ENCODE measurements around the gene MGAT5. TPM values are rescaled to one million over a fixed set of nuclear protein-coding genes. Genes with fewer than 3 reads are reported as not detected.
A peak's percentile ranks its signal among the peaks of the same experiment; 100 is the strongest.

Gene MGAT5
- total RNA-seq, 3 donors from 2014 or later (not counting 1 experiment from before 2014, with no cell fraction given): 39.7 to 58.2 (median 57.0) TPM

DNA sequence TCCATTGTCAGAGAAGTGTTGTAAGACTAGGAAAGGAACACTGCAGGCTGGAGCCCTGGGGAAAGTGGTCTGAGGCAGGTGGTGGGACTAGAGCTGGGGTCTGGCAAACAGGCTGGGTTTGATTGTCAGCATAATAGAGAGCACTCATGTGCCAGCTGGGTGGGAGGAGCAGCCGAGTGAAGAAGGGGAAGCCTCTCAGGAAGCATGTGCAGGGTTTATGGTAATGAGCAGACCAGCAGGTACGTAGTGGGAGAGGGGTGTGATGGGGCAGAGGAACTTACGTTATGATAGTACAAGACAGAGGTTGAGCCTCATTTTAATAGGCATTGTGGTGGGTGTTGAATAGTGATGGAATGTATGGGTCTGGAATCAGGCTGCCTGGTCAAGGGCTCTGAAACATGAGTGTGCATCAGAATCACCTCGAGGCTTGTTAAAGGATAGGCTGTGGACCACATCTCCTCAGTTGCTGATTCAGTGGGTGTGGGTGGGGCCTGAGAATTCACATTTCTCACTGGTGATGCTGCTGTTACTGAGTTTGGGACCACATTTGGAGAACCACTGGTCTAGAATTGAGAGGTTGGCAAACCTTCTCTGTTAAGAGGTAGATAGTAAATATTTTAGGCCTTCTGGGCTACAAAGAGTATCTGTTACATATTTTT lies 1.7 kb upstream of the MGAT5 start:
- H3K4me3 ChIP-seq (ENCODE audit: low read length): no peak overlapping the region
- H3K4me1 ChIP-seq (ENCODE audit: control insufficient read depth, insufficient read depth, low read length): peaks cover 44% of the 10 kb centered on the region
- WGBS (ENCODE audit: insufficient coverage): 41% methylated on average over 4 of the region's 4 CpGs
- no peak overlapping the region for H3K4me3 Mint-ChIP-seq
- peaks cover 36 to 58% of the 10 kb centered on the region in 2 donors for H3K4me1 Mint-ChIP-seq
- no peaks in the 10 kb centered on the region for H3K9me3 Mint-ChIP-seq
- H3K36me3 ChIP-seq (ENCODE audit: control insufficient read depth, insufficient read depth, low read length): peaks cover 5% of the 10 kb centered on the region
- intact Hi-C loops (cut with micrococcal nuclease): loop anchor here (5.0 kb wide), 1 partner anchor 35 kb away; no protein-coding TSS in a partner anchor
- peaks cover 7 to 15% of the 10 kb centered on the region in 2 donors for H3K27me3 Mint-ChIP-seq (ENCODE audit: low read depth in 2 of 2)
- no peak for DNase-seq
- no peaks in the 10 kb centered on the region for H3K27me3 ChIP-seq (ENCODE audit: control insufficient read depth, insufficient read depth, low read length)
- TF ChIP-seq, protein P1, sequence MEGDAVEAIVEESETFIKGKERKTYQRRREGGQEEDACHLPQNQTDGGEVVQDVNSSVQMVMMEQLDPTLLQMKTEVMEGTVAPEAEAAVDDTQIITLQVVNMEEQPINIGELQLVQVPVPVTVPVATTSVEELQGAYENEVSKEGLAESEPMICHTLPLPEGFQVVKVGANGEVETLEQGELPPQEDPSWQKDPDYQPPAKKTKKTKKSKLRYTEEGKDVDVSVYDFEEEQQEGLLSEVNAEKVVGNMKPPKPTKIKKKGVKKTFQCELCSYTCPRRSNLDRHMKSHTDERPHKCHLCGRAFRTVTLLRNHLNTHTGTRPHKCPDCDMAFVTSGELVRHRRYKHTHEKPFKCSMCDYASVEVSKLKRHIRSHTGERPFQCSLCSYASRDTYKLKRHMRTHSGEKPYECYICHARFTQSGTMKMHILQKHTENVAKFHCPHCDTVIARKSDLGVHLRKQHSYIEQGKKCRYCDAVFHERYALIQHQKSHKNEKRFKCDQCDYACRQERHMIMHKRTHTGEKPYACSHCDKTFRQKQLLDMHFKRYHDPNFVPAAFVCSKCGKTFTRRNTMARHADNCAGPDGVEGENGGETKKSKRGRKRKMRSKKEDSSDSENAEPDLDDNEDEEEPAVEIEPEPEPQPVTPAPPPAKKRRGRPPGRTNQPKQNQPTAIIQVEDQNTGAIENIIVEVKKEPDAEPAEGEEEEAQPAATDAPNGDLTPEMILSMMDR (IDR thresholded peaks at IDR 0.05): no peak
- no peaks in the 10 kb centered on the region for H3K36me3 Mint-ChIP-seq
- H3K27ac Mint-ChIP-seq: no peak overlapping the region
- peak in 1 of 3 donors; percentile 38 for ATAC-seq
- H3K27ac ChIP-seq (ENCODE audit: low read length): peak overlapping the region; percentile 39
- H3K9me3 ChIP-seq (ENCODE audit: control insufficient read depth, insufficient read depth, low read length): no peaks in the 10 kb centered on the region

DNA sequence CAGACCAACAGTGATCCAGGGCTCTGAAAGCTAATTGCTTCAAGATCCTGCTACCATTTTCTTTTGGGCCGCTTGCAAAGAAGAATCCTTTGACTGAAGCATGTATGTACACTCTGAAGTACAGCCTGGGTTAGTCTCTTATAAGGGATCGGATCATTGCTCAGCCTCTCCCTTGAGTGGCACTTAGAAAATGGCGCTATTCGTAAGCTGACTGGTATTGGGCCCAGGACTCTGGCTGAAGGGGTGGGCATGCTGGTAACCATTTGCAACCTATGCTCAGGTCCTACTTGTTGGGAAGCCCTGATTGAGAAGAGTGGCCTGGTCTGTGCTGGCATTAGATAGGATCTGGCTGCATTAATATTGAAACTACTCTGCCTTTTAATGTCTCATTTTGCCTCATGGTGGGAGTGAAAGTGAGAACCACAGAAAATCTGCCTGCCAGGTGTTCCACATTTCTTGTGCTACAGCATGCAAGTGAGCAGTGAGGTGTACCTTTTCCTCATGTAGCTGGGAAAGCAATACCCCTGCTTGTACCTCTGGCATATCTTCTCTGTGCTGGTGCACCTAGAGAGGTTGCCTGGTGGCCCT lies 661 bp upstream of the MGAT5 start:
- no peaks in the 10 kb centered on the region for H3K9me3 ChIP-seq (ENCODE audit: control insufficient read depth, insufficient read depth, low read length)
- H3K36me3 ChIP-seq (ENCODE audit: control insufficient read depth, insufficient read depth, low read length): peaks cover 5% of the 10 kb centered on the region
- no peak overlapping the region for H3K4me3 ChIP-seq (ENCODE audit: low read length)
- Mint-ChIP-seq H3K4me3 (no peak overlapping the region), H3K27me3 (ENCODE audit: low read depth in 2 of 2) (peaks cover 7 to 15% of the 10 kb centered on the region in 2 donors), H3K9me3 (no peaks in the 10 kb centered on the region), H3K27ac (no peak overlapping the region), H3K36me3 (no peaks in the 10 kb centered on the region), H3K4me1 (peaks cover 41 to 63% of the 10 kb centered on the region in 2 donors)
- WGBS (ENCODE audit: insufficient coverage): 92% methylated on average over 4 of the region's 4 CpGs
- intact Hi-C loops (cut with micrococcal nuclease): loop anchor here (5.0 kb wide), 1 partner anchor 36 kb away; no protein-coding TSS in a partner anchor
- DNase-seq: no peak
- ATAC-seq: no peak
- no peaks in the 10 kb centered on the region for H3K27me3 ChIP-seq (ENCODE audit: control insufficient read depth, insufficient read depth, low read length)
- peaks cover 51% of the 10 kb centered on the region for H3K4me1 ChIP-seq (ENCODE audit: control insufficient read depth, insufficient read depth, low read length)
- peak overlapping the region; percentile 39 for H3K27ac ChIP-seq (ENCODE audit: low read length)
- TF ChIP-seq, protein P1 (IDR thresholded peaks at IDR 0.05): no peak

DNA sequence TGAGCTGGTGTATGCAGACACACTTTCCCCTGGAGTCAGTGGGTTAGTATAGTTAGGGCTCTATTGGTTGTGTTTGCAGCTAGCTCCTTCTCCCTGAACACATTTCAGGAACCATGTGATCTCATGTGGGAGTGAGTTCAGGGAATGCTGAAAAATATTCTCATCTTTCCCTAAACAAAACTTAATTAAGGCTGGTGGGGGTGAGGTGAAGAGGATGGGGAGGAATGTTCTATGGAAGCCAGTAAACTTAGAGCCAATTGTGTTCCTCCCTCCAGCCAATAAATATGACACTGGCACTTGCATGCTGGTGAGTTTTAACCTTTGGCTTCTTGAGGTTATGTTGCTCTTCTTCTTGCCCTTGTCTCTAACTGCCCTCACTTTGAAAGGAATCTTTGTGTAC lies 952 bp downstream of the MGAT5 start:
- ATAC-seq: no peak
- Histone ChIP-seq H3K4me1 (ENCODE audit: control insufficient read depth, insufficient read depth, low read length) (peaks cover 59% of the 10 kb centered on the region), H3K4me3 (ENCODE audit: low read length) (no peak overlapping the region), H3K36me3 (ENCODE audit: control insufficient read depth, insufficient read depth, low read length) (peaks cover 5% of the 10 kb centered on the region), H3K27ac (ENCODE audit: low read length) (no peak overlapping the region), H3K27me3 (ENCODE audit: control insufficient read depth, insufficient read depth, low read length) (no peaks in the 10 kb centered on the region), H3K9me3 (ENCODE audit: control insufficient read depth, insufficient read depth, low read length) (no peaks in the 10 kb centered on the region)
- Mint-ChIP-seq H3K27ac (no peak overlapping the region), H3K4me1 (peaks cover 48 to 66% of the 10 kb centered on the region in 2 donors), H3K36me3 (no peaks in the 10 kb centered on the region), H3K27me3 (ENCODE audit: low read depth in 2 of 2) (peaks cover 14 to 19% of the 10 kb centered on the region in 2 donors), H3K9me3 (no peaks in the 10 kb centered on the region), H3K4me3 (no peak overlapping the region)
- no peak for DNase-seq
- intact Hi-C loops (cut with micrococcal nuclease): loop anchor here (5.0 kb wide), 1 partner anchor 38 kb away; no protein-coding TSS in a partner anchor
- TF ChIP-seq, protein P1 (IDR thresholded peaks at IDR 0.05): no peak
